HG03378 (cell line): Measurements from ENCODE around the gene IFNL2.
"Not testable (repeated sequence)": the region's sequence is repeated elsewhere in the genome, so short reads cannot be mapped to it uniquely, and the experiment has no call there.

Experiments used
- ATAC-seq: cut with Tn5 transposase; IDR thresholded peaks from one replicate; pipeline ENCODE4 v1.9.1; 2021; ENCODE audit warnings: mild to moderate bottlenecking, moderate library complexity; ENCODE audit not compliant: unreplicated experiment

Gene IFNL2

DNA sequence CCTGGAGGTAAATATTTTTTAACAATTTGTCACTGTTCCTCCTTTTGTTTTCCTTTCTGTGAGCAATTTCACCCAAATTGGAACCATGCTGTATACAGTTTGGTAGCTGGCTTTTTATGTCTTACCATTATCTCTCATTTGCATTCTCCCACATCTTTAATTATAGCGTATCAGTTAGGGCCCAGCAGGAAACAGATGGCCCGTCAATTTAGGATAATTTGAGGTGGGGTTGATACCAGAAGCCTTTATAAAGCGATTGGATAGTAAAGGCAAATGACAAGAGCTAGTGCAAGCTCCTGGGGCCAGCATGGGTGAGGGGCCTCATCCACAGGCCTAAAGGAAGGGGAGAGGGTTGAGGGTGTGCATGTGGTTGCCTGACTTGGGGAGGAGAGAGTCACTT, 15.7 kb upstream of the IFNL2 start:
- no peak for ATAC-seq

DNA sequence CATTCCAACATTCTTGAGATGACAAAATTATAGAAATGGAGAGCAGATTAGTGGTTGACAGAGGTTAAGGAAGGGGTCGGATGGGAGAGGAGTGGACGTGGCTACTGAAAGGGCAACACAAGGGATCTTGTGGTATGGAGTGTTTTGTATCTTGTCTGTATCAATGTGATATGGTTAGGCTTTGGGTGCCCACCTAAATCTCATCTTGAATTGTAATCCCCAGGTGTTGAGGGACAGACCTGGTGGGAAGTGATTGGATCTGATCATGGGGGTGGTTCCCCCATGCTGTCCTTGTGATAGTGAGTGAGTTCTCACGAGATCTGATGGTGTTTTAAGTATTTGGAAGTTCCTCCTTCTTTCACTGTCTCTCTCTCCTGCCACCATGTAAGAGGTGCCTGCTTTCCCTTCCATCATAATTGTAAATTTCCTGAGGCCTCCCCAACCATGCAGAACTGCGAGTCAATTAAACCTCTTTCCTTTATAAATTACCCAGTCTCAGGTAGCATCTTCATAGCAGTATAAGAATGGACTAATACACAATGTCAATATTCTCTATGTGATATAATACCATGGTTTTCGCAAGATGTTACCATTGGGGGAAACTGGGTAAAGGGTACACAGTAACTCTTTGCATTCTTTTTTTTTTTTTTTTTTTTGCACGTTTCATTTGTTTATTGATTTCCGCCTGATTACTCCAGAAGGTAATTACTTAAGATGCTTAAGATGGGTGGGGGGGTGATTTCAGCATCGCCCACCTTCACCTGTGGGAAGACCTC, 14.6 kb upstream of the IFNL2 start:
- no peak for ATAC-seq

- ATAC-seq: no peak
Observed at GRCh38 chr19:39254531-39255345, 13.5 kb upstream of the IFNL2 start.

- ATAC-seq: no peak
Observed at GRCh38 chr19:39257227-39257626, 11.0 kb upstream of the IFNL2 start.

DNA sequence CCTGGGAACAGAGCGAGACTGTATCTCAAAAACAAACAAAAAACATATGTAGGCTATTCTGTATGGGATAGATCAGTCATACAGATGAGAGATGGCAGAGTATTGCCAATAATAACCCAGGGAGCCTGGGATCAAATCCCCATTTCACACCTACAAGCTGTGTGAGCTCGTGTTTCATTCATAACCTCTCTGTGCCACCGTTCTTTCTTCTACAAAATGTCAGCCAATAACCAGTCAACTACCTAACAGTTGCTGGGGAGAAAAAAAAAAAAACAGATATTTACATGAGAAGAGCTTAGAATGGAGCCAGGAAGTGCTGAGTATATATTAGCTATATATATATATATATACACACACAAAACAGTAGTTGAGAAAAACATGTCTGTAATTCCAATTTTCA, 6.5 kb upstream of the IFNL2 start:
- no peak for ATAC-seq

DNA sequence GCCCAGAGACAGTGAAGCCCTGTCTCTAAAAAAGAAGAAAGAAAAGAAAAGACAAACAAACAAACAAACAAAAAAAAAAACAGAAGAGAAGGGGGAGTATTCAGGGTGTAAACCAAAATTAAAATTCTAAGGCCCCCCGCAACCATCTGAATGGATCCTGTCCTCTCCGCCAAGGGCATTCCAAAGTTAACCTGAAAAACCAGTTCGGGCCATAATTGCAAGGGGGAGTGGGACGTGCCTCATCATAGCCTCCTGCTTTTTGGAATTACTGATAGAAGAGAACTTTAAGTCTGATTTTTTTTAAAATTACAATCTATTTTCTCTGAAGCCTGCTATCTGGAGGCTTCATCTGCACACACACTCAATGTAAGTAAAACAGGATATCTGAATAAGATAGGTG, 5.7 kb upstream of the IFNL2 start:
- ATAC-seq: no peak

GRCh38 chr19:39263912-39264305, 4.3 kb upstream of the IFNL2 start:
- no peak for ATAC-seq

GRCh38 chr19:39264306-39265290, 3.6 kb upstream of the IFNL2 start:
- ATAC-seq: no peak

- ATAC-seq: no peak
Observed at GRCh38 chr19:39265321-39265916, 2.8 kb upstream of the IFNL2 start.

- not testable (repeated sequence) for ATAC-seq
Observed at GRCh38 chr19:39268531-39269223, 481 bp downstream of the IFNL2 start.

DNA sequence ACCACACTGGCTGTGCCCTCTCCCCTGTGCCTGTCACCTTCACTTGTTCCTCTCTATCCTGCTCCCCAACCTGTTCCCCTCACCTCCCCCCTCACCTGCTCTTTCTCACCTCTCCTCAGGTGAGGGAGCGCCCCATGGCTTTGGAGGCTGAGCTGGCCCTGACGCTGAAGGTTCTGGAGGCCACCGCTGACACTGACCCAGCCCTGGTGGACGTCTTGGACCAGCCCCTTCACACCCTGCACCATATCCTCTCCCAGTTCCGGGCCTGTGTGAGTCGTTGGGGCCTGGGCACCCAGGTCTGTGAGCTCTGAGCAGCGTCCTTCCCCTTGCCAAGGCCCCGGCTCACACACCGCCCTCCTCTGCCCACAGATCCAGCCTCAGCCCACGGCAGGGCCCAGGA, 1.2 kb downstream of the IFNL2 start:
- not testable (repeated sequence) for ATAC-seq

- no peak for ATAC-seq
Observed at GRCh38 chr19:39270036-39270871, 2.1 kb downstream of the IFNL2 start.

DNA sequence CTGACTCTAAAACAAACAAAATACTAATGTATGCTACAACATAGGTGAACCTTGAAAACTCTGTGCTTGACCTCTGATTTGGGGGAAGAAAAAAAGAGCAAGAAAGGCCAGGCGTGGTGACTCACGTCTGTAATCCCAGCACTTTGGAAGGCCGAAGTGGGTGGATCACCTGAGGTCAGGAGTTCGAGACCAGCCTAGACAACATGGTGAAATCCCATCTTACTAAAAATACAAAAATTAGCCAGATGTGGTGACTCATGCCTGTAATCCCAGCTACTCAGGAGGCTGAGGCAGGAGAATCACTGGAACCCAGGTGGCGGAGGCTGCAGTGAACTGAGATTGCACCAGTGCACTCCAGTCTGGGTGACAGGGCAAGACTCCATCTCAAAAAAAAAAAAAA, 5.7 kb downstream of the IFNL2 start:
- not testable (repeated sequence) for ATAC-seq

GRCh38 chr19:39275578-39275977, 7.4 kb downstream of the IFNL2 start:
- no peak for ATAC-seq

DNA sequence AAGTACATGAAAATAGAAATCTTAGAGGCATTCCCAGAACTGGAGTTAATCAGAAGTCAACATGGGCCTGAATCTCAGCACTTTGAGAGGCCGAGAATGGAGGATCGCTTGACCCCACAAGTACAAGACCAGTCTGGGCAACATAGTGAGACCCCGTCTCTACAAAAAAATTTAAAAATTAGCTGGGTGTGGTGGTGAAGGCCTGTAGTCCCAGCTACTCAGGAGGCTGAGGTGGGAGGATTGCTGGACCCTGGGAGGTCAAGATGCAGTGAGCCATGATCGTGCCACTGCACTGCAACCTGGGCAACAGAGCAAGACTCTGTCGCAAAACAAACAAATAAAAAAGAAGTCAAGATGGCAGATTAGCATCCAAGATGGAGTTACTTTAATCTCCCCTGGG, 8.5 kb downstream of the IFNL2 start:
- ATAC-seq: no peak

GRCh38 chr19:39277598-39277997, 9.4 kb downstream of the IFNL2 start:
- ATAC-seq: no peak

DNA sequence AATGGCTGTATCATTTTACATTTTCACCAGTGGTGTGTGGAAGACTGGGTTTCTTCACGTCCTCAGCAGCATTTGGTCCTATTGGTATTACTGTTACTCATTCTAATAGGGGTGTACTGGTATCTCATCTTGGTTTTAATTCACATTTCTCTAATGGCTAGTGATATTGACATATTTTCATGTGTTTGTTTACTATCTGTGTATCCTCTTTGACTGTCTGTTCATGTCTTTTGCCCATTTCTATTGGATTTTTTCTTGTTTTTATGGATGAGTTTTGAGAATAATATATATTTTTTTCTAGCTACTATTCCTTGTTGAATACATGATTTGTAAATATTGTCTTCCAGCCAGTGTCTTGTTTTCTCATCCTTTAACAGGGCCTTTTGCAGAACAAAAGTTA, 13.8 kb downstream of the IFNL2 start:
- ATAC-seq: no peak

- ATAC-seq: no peak
Observed at GRCh38 chr19:39284032-39284431, 15.8 kb downstream of the IFNL2 start.

GRCh38 chr19:39293394-39293793, 25.2 kb downstream of the IFNL2 start:
- no peak for ATAC-seq
